H9 (cell line): ENCODE results near the gene VWC2. TPM values are rescaled to one million over a fixed set of nuclear protein-coding genes. Genes with fewer than 3 reads are reported as not detected.

Experiments
- DNase-seq: peaks from one replicate; pipeline ENCODE4 v3.0.0-alpha.2; 2017
- H2AFZ ChIP-seq: one replicate; pipeline ENCODE4 v1.6.1; 2013; ENCODE audit warnings: mild to moderate bottlenecking, low read length, control low read depth, moderate library complexity
- H2AK5ac ChIP-seq: 2 replicates; pipeline ENCODE4 v1.6.1; 2013; ENCODE audit warnings: low read length, control low read depth, mixed read lengths; ENCODE audit not compliant: insufficient read length
- H2BK120ac ChIP-seq: one replicate; pipeline ENCODE4 v1.6.1; 2013; ENCODE audit warnings: low read depth, mild to moderate bottlenecking, low read length, control low read depth, inconsistent platforms; ENCODE audit not compliant: poor library complexity, severe bottlenecking
- H2BK12ac ChIP-seq: 2 replicates; pipeline ENCODE4 v1.6.1; 2013; ENCODE audit warnings: low read length, control low read depth, mixed read lengths, low read depth; ENCODE audit not compliant: insufficient read length
- H2BK15ac ChIP-seq: 2 replicates; pipeline ENCODE4 v1.6.1; 2013; ENCODE audit warnings: low read depth, low read length, control low read depth
- H2BK20ac ChIP-seq: one replicate; pipeline ENCODE4 v1.6.1; 2013; ENCODE audit warnings: low read depth, mild to moderate bottlenecking, low read length, control low read depth, inconsistent platforms; ENCODE audit not compliant: poor library complexity, severe bottlenecking
- H2BK5ac ChIP-seq: 2 replicates; pipeline ENCODE4 v1.6.1; 2013; ENCODE audit warnings: low read length, control low read depth, mixed read lengths; ENCODE audit not compliant: insufficient read length
- H3K14ac ChIP-seq: 2 replicates; pipeline ENCODE4 v1.6.1; 2013; ENCODE audit warnings: low read length, control low read depth; ENCODE audit not compliant: insufficient read depth
- H3K18ac ChIP-seq: 2 replicates; pipeline ENCODE4 v1.6.1; 2013; ENCODE audit warnings: low read depth, mild to moderate bottlenecking, mixed read lengths, low read length, control low read depth; ENCODE audit not compliant: insufficient read length
- H3K23ac ChIP-seq: 2 replicates; pipeline ENCODE4 v1.6.1; 2013; ENCODE audit warnings: low read length, control low read depth, mixed read lengths, low read depth; ENCODE audit not compliant: insufficient read length
- H3K23me2 ChIP-seq: 2 replicates; pipeline ENCODE4 v1.6.1; 2013; ENCODE audit warnings: low read depth, mild to moderate bottlenecking, mixed read lengths, low read length, control low read depth; ENCODE audit not compliant: insufficient read length, poor library complexity, severe bottlenecking
- H3K27ac ChIP-seq: 2 replicates; pipeline ENCODE4 v1.5.1; 2013; ENCODE audit warnings: low read length, control low read depth, mixed read lengths, low read depth; ENCODE audit not compliant: insufficient read length
- H3K27me3 ChIP-seq: 2 replicates; pipeline ENCODE4 v1.6.1; 2013; ENCODE audit warnings: low read length, control low read depth, inconsistent platforms; ENCODE audit not compliant: insufficient read depth
- H3K4ac ChIP-seq: 2 replicates; pipeline ENCODE4 v1.6.1; 2013; ENCODE audit warnings: low read depth, mild to moderate bottlenecking, control low read depth, inconsistent platforms, low read length, moderate library complexity
- H3K4me1 ChIP-seq: 2 replicates; pipeline ENCODE4 v1.6.1; 2013; ENCODE audit warnings: low read length, control low read depth, inconsistent platforms; ENCODE audit not compliant: insufficient read depth
- H3K4me2 ChIP-seq: 2 replicates; pipeline ENCODE4 v1.6.1; 2013; ENCODE audit warnings: low read length, control low read depth, mixed read lengths; ENCODE audit not compliant: insufficient read length, insufficient read depth
- H3K56ac ChIP-seq: 2 replicates; pipeline ENCODE4 v1.6.1; 2013; ENCODE audit warnings: low read depth, mild to moderate bottlenecking, mixed read lengths, low read length, control low read depth; ENCODE audit not compliant: insufficient read length
- H3K79me1 ChIP-seq: 2 replicates; pipeline ENCODE4 v1.6.1; 2013; ENCODE audit warnings: low read depth, mild to moderate bottlenecking, moderate library complexity, low read length, control low read depth, inconsistent platforms; ENCODE audit not compliant: insufficient read depth, poor library complexity, severe bottlenecking
- H3K79me2 ChIP-seq: 2 replicates; pipeline ENCODE4 v1.6.1; 2013; ENCODE audit warnings: low read length, control low read depth, inconsistent platforms; ENCODE audit not compliant: insufficient read depth
- H3K9ac ChIP-seq: 2 replicates; pipeline ENCODE4 v1.6.1; 2013; ENCODE audit warnings: low read length, control low read depth, mixed read lengths; ENCODE audit not compliant: insufficient read length; ENCODE audit errors: extremely low read depth
- H3K9me3 ChIP-seq: one replicate; pipeline ENCODE4 v1.6.1; 2013; ENCODE audit warnings: low read depth, low read length, inconsistent platforms; ENCODE audit not compliant: control insufficient read depth
- H3T11ph ChIP-seq: one replicate; pipeline ENCODE4 v1.6.1; 2013; ENCODE audit warnings: mild to moderate bottlenecking, low read length, control low read depth, inconsistent platforms
- H4K20me1 ChIP-seq: one replicate; pipeline ENCODE4 v1.6.1; 2013; ENCODE audit not compliant: control insufficient read depth, insufficient read length, insufficient read depth
- H4K5ac ChIP-seq: 2 replicates; pipeline ENCODE4 v1.6.1; 2013; ENCODE audit warnings: low read depth, mild to moderate bottlenecking, mixed read lengths, low read length, control low read depth; ENCODE audit not compliant: insufficient read length
- H4K8ac ChIP-seq: replicated peaks from 2 replicates; pipeline ENCODE4 v1.6.1; 2013; ENCODE audit warnings: low read length, control low read depth, mixed read lengths, low read depth; ENCODE audit not compliant: insufficient read length
- H4K91ac ChIP-seq: 2 replicates; pipeline ENCODE4 v1.6.1; 2013; ENCODE audit warnings: low read depth, mild to moderate bottlenecking, moderate library complexity, mixed read lengths, low read length, control low read depth; ENCODE audit not compliant: insufficient read length
- H3K27ac Mint-ChIP-seq, 3 experiments: 2 replicates in 2 of 3; 3 replicates in 1 of 3; pipeline ENCODE4 v1.8.0; 2020 to 2021; ENCODE audit warnings: mixed read lengths in 3 of 3, mild to moderate bottlenecking in 1 of 3, moderate library complexity in 1 of 3
- H3K27me3 Mint-ChIP-seq: 2 replicates; pipeline ENCODE4 v1.8.0; 2021; ENCODE audit warnings: low read depth, mild to moderate bottlenecking, moderate library complexity, mixed read lengths
- H3K36me3 Mint-ChIP-seq, 3 experiments: 2 replicates in 2 of 3; 3 replicates in 1 of 3; pipeline ENCODE4 v1.8.0; 2020 to 2021; ENCODE audit warnings: low read depth in 3 of 3, mixed read lengths in 3 of 3; ENCODE audit not compliant: insufficient read depth in 1 of 3
- H3K4me1 Mint-ChIP-seq, 2 experiments: 2 replicates each; pipeline ENCODE4 v1.8.0; 2020; ENCODE audit warnings: mixed read lengths in 2 of 2
- H3K4me3 Mint-ChIP-seq, 2 experiments: 2 replicates in 1 of 2; 3 replicates in 1 of 2; pipeline ENCODE4 v1.8.0; 2020 to 2021; ENCODE audit warnings: mild to moderate bottlenecking in 2 of 2, mixed read lengths in 2 of 2, moderate library complexity in 1 of 2
- H3K9me3 Mint-ChIP-seq, 2 experiments: 2 replicates in 1 of 2; 3 replicates in 1 of 2; pipeline ENCODE4 v1.8.0; 2020; ENCODE audit warnings: mild to moderate bottlenecking in 2 of 2, mixed read lengths in 2 of 2, moderate library complexity in 1 of 2
- WGBS: extraction: QIAGEN DNeasy Blood & Tissue Kit; methylation state at CpG from one replicate; pipeline ENCODE4 v1.1.7; 2013; ENCODE audit warnings: missing lambda C conversion rate, low lambda C conversion rate, mixed read lengths; ENCODE audit not compliant: insufficient read length; ENCODE audit errors: extremely low coverage; 5-methylcytosine and 5-hydroxymethylcytosine counted together
- total RNA-seq: library from RNA; stranded (reverse); gene quantifications from 2 replicates; pipeline ENCODE4 v1.2.1, GENCODE V29; 2021
- TF ChIP-seq, protein P1 (sequence below): fragments of 200-600 bp; sonication (generic); conservative IDR thresholded peaks from 3 replicates; pipeline ENCODE4 v1.8.0; 2021; ENCODE audit warnings: antibody characterized with exemption, mild to moderate bottlenecking

The VWC2 gene
- total RNA-seq, 1 experiment from 2014 or later: 0.02 TPM

DNA sequence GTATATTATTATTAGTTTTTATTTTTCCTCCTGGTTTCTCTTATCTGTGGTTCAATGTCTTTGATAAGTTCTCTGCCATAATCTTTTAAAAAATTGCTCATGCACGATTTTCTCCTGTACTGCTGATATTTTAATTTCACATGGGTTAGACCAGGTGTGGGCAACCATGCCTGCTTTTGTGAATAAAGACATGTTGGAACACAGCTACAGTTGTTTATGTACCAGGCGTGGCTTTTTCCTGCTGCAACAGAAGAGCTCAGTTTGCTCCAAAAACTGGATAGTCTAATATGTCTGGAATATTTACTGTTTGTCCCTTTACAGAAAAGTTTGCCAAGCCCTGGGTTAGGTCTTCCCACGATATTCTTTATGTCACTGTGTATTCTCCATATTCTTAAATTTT lies 105.2 kb downstream of the VWC2 start:
- Histone ChIP-seq H4K8ac (no peak overlapping the region), H3T11ph (no peak overlapping the region), H3K14ac (no peak overlapping the region), H2BK15ac (no peak overlapping the region), H3K4me1 (no peaks in the 10 kb centered on the region), H3K79me1 (no peaks in the 10 kb centered on the region), H3K79me2 (no peaks in the 10 kb centered on the region), H3K9ac (no peak overlapping the region), H2AFZ (no peak overlapping the region), H2BK12ac (no peak overlapping the region), H3K23me2 (no peaks in the 10 kb centered on the region), H3K4ac (no peak overlapping the region), H3K23ac (no peak overlapping the region), H2AK5ac (no peak overlapping the region), H3K9me3 (no peaks in the 10 kb centered on the region), H3K18ac (no peak overlapping the region), H3K4me2 (no peak overlapping the region), H4K20me1 (no peaks in the 10 kb centered on the region), H2BK5ac (no peak overlapping the region), H3K27me3 (no peaks in the 10 kb centered on the region), H4K5ac (no peak overlapping the region), H4K91ac (no peak overlapping the region), H3K27ac (no peak overlapping the region), H2BK20ac (no peak overlapping the region), H3K56ac (no peak overlapping the region), H2BK120ac (no peak overlapping the region)
- Mint-ChIP-seq H3K27ac (no peak overlapping the region), H3K4me3 (no peak overlapping the region), H3K9me3 (peaks cover 5 to 7% of the 10 kb centered on the region in 2 experiments; a peak in 2 of 5 replicates), H3K4me1 (peaks cover 0 to 2% of the 10 kb centered on the region in 2 experiments; a peak in 1 of 4 replicates), H3K27me3 (no peaks in the 10 kb centered on the region; the same call in 1 of the 2 replicates), H3K36me3 (peaks cover 0 to 7% (median 0%) of the 10 kb centered on the region in 3 experiments; a peak in 2 of 7 replicates)
- WGBS: no CpG with 5 or more reads among the region's 3 CpGs
- TF ChIP-seq, protein P1, sequence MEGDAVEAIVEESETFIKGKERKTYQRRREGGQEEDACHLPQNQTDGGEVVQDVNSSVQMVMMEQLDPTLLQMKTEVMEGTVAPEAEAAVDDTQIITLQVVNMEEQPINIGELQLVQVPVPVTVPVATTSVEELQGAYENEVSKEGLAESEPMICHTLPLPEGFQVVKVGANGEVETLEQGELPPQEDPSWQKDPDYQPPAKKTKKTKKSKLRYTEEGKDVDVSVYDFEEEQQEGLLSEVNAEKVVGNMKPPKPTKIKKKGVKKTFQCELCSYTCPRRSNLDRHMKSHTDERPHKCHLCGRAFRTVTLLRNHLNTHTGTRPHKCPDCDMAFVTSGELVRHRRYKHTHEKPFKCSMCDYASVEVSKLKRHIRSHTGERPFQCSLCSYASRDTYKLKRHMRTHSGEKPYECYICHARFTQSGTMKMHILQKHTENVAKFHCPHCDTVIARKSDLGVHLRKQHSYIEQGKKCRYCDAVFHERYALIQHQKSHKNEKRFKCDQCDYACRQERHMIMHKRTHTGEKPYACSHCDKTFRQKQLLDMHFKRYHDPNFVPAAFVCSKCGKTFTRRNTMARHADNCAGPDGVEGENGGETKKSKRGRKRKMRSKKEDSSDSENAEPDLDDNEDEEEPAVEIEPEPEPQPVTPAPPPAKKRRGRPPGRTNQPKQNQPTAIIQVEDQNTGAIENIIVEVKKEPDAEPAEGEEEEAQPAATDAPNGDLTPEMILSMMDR: no peak
- DNase-seq: no peak
